ENCODE measurements around the gene PSORS1C1.

DNA sequence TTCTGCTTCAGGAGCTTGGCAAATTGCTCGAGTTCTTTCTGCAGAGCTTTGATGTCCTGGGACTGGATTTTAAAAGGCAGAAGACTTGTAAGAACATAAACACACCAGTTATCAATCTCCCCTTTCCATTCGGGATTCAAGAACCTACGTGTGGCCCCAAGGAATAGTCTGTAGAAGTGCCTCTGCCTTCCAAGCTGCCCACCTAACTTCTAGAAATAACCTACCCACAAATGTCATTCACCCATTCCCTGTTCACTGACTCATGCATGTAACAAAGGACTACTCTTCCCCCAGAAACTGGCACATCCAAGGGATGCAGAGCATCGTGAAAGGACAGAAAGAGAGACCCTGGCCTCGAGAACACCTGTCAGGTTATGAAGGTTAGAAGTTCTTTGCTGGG is 51.4 kb downstream of the PSORS1C1 start:
- TF ChIP-seq, protein P1, sequence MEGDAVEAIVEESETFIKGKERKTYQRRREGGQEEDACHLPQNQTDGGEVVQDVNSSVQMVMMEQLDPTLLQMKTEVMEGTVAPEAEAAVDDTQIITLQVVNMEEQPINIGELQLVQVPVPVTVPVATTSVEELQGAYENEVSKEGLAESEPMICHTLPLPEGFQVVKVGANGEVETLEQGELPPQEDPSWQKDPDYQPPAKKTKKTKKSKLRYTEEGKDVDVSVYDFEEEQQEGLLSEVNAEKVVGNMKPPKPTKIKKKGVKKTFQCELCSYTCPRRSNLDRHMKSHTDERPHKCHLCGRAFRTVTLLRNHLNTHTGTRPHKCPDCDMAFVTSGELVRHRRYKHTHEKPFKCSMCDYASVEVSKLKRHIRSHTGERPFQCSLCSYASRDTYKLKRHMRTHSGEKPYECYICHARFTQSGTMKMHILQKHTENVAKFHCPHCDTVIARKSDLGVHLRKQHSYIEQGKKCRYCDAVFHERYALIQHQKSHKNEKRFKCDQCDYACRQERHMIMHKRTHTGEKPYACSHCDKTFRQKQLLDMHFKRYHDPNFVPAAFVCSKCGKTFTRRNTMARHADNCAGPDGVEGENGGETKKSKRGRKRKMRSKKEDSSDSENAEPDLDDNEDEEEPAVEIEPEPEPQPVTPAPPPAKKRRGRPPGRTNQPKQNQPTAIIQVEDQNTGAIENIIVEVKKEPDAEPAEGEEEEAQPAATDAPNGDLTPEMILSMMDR (IDR thresholded peaks at IDR 0.05; ENCODE audit: low read depth, low read length): no peak
- TF ChIP-seq, protein P2, sequence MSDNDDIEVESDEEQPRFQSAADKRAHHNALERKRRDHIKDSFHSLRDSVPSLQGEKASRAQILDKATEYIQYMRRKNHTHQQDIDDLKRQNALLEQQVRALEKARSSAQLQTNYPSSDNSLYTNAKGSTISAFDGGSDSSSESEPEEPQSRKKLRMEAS (IDR thresholded peaks at IDR 0.05; ENCODE audit: low read depth, low read length): no peak
- TF ChIP-seq POLR2A (IDR thresholded peaks at IDR 0.05; ENCODE audit: extremely low read depth, insufficient read length): no peak
